Activated CD8-positive, alpha-beta memory T cell treated with anti-CD3 and anti-CD28 coated beads, Interleukin-2, amount 50 U/mL, for 1 hour (primary cell): ENCODE results near the gene SH3RF3.

ENCODE experiments used
- DNase-seq: peaks from one replicate; pipeline ENCODE4 v3.0.0-alpha.2; 2020; ENCODE audit errors: extremely low read depth

Gene SH3RF3

DNA sequence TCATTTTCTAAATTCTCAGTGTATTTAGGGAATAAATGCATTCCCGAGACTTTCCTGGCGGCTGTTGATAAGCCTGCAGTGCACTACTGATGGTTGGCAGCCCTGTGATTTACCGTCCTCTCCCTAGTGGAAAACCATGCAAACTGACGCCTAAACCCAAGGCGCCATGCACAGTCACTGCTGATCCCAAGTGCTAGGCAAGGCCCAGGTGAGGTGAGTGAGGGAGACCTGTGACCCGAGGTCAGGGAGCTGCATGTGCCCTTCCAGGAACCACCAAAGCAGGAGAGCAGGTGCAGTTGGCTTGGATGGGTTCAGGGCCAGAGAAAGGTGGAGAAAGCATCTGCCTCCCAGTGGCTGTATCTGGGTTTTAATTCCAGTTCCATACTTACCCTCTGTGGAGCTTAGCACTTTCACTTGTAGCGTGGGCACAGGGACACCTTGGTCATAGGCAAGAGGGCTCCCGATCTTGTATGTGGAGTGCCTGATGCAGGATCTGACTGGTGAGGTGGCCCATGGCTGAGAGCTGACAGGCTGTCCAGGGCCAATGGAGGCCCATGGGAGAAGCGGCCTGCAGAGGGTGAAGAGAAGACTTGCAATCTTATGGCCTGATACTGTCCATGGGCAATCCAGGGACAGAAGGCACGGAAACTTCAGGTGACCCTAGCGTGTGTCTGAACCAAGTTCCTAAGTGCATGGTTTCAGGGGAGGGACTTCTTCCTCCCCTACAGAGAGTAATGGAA lies 131.3 kb downstream of the SH3RF3 start:
- no peak for DNase-seq

DNA sequence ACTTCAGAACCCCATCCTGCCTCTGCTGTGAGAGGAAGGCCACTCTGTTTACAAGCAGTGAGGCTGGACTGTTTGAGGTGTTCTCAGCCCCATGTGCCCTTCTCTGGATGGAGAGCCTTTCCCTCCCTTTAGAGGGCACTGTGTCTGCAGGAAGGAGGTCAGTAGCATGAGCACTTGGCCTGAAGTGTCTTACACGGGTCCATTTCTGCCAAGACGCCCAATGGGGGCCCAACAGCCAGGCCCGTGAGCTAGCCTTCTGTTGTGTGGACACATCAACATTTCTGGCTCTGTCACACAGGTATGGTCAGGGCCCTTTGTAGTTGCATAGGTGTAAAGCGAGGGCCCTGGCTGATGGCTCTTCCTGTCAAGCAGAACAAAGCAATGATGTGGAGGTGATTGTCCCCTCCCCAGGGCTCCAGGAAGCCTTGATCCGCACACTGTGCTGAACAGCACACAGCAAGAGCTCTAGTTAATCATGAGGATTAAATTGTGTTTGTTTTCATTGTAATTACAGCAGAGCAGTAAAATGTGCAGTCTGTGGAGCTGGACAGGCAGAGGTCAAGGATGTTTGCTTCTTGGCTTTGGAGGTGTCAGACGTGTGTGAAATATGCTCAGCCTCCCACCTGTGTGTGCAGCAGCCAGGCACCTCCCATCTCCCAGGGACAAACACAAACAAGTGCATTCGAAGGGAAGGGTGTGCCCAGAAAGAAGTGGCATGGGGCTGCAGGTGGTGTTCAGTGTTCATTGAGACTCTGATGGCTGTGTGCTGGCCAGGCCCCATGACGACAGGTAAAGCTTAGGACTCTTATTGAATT lies 132.1 kb downstream of the SH3RF3 start:
- no peak for DNase-seq

DNA sequence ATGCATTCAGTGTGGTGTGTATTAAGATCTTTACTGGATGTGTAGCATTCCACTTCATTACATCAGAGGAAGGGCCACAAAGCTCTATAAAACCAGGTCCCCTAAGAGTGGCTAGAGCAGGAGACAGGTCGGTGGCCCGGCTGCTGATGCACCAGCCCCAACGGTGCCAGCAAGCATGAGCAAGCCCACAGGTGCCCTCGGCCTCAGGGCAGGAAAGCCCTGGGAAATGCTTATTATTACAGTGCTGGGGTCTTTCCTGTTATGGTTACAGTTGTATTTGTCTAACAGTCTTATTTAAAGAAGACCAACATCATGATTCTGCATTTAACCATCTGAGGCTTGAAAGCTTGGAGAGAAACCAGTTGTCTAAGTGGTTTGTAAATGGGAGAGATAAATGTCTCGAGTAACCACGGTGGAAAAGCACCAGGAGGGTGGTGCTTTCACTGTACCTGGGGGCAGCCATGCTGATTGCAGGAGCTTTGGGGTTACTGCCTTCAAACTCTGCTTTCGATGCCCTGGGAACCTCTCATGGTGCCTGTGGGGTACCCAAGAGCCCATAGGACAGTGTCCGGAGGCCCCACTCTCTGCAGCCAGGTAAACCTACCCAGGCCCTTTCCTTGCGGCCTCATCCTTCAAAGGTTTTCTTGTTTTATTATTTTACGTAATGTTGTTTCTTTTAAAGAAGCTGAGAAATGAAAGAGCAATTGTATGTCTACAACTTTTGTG lies 133.1 kb downstream of the SH3RF3 start:
- no peak for DNase-seq

DNA sequence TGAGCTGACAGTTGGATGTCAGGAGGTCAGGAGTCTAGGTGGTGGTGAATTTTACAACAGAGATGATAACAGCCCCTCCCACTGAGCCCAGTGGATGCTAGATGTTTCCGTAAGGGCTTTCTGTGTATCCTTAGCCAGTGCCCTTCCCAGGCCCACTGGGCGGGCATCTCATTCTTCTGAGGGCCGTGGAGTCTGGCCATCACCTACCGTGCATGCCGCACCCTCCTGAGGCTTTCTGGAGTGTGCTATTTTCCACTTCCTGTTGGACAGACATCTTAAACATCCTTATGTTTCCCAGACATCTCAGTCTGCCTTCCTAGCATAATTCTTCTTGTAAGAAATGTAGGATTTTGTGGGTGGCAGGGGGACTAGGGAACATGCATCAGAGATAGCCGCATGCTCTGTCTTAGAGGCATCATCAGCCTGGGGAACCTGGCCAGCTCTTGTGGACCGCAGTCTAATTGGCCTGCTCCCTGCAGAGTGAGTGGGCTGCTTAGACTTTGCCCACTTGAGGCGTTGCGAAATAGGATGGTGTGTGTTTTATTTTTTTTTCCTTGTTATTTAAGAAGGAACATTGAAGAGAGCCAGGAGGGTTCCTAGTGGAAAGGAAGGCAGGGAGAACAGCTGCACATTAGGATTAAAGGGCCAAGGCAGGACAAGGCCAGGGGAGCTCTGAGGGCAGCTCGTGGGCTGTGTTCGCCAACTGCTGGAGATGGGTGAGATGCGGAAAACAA lies 135.8 kb downstream of the SH3RF3 start:
- DNase-seq, result no peak

DNA sequence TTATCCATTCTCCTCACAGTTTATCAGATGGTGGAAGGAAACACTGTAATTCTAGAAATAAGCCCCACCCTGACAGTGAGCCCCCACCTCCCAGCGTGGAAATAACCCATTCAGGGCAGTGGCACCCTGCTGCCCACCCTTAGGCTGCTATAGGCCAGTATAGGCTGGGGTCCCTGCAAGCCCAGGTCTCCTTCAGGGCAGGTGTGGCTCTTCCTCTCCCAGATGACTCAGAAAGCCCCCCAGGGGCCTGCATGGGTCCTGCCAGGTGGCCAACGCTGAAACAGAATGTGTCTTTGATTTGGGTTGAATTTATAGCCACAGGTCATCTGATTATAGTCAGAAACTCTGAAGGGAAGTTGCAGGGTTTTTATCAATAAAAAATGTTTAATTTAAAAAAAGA lies 136.4 kb downstream of the SH3RF3 start:
- no peak for DNase-seq

DNA sequence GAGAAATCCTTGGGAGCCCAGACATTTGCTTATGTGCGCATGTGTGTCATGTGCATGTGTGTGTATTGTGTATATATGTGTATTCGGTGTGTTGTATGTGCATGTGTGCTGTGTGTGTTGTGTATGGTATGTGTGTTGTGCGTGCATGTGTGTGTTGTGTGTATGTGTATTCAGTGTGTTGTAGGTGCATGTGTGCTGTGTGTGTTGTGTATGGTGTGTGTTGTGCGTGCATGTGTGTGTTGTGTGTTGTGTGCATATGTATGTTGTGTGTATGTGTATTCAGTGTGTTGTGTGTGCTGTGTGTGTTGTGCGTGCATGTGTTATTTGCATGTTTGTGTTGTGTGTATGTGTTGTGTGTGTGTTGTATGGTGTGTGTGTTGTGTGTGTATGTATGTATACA lies 136.9 kb downstream of the SH3RF3 start:
- DNase-seq, result no peak

DNA sequence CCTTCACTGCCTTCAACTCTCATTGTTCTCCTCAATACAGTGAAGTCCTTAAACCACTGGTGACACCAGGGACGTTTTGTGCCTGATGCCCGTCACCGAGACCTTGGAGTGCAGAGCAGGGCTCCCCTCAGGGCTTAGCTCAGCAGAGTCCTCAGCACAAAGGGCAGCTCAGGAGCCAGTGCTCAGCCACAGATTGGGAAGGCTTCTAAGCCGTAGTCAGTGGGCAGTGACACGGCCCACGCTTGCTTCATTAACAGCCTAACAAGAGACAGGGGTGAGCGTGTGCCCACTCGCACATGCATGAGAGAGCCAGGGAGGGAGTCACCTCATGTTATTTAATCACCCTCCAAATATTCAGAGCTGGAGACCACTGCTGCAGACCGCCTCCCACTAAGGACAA lies 137.5 kb downstream of the SH3RF3 start:
- no peak for DNase-seq

DNA sequence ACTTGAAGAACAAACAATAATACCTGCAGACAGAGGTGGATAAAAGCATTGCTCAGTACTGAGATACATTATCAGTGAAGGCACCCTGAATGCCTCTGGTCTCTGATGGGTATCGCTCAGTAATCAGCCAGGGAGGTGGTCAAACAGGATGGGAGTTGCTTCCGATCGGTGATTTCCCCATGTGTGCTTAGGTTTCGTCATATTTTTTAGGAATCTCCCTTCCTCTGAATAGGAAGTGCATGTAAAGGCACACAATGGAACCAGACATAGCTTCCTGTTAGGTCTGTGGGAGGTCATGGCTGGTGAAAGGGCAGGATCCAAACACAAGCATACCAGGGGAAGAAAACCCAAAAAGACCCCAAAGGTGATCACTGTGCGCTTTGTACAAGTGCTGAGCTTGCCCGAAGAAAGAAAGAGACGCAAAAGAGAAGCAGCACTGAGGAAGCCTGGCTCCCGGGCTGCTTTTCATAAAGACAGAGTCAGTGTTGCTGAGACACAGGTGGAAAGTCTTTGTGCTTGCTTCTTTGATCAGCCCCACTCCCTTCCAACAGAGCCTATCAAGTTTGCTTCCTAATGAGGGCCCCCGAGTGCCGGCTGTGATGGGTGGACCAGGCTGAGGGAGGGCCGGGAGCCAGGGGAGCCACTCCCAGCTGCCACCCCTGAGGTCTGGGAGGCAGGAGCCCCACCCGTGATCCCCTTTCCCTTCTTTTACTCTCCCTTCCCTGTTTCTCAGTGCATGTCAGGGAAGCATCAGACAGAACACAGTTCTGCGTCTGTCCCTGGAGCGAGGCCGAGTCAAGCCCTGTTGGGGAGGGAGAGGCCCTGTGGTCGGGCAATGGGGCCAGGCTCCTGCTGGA lies 138.2 kb downstream of the SH3RF3 start:
- no peak for DNase-seq

DNA sequence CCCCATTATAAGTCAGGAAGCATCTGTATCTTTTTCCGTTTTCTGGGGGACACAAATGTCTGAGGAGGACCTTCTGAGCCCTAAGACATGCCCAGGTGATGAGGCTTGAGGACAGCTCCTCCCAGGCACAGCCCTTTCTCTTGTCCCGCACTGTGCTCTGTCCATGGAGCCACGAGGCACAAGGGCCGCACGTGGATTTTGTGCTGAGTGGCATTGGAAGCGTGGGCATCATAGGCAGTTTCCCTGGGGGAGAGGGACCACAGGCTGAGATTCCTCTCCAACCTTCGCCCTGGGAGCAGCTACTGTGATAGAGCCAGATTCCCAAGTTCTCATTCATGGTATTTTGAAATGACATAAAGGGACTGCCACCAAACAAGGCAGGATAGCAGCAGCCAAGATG lies 139.9 kb downstream of the SH3RF3 start:
- DNase-seq, result no peak

DNA sequence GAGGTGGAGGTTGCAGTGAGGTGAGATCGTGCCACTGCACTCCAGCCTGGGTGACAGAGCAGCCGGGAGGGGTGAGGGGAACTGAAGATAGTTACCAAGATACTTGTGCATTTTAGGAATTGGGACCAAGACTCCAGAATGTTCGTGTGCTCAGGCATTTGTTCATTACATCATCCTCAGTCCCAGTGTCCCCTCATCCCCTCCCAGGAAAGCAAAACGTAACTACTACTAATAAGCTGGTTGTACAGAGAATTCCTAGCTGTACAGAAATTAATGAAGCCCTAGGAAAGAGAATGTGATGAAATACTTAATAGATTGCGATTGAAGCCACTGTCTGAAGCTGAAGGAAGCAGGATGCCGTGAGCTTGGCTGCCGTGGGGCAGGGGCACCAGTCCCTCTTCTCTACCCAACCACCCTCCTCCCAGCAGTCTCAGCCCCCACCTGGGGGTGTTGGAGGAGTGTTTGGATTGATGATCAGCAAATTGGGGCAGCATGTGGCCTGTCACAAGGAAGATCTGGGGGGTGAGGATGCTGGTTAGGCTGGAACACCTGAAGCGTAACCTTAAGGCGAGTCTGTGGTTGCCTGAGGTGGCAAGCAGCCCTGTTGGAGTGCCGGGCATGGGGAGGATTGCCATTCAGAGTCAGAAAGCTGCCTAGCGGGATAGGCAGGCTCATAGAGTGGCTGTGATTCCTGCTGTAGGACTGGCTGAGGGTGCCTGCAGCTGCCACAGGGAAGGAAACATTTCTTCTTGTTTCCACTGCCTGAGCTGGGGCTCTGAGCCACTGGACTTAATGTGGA lies 140.9 kb downstream of the SH3RF3 start:
- DNase-seq, result no peak

DNA sequence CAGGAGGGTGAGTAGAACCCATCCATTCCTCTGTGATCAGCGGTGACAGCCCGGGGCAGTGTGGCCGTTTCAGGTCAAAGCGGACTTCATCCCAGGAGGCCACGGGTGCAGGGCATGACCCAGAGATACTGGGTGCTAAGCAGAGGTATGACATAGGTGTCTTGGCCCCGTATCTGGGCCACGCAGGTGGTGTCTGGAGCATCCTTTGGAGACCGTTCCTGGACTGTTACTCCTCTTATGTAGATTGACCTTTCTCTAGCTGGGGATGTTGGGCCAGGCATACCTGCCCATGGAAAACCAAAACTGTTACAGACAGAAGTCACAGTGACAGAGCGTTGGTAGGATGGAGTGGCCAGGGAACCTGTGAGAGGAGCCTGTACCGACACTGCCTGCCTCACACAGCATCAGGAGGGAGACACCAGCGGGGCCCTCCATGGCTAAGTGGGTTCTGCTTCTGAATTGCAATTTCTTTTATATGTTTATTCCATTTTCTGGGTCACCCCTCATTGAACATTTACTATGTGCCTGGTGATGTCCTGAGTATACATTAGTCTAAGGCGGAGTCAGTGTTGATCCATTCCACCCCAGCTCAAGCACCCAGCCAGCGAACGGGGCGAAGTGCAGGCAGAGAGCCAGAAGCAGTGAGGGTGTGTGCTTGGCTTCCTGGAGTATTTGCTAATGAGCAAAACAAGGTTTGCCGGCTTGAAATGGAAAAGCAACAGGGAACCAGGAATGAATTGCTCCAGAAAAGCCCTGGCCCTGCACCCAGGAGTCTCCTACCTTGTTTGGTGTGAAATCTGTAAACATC lies 141.7 kb downstream of the SH3RF3 start:
- DNase-seq, result no peak

DNA sequence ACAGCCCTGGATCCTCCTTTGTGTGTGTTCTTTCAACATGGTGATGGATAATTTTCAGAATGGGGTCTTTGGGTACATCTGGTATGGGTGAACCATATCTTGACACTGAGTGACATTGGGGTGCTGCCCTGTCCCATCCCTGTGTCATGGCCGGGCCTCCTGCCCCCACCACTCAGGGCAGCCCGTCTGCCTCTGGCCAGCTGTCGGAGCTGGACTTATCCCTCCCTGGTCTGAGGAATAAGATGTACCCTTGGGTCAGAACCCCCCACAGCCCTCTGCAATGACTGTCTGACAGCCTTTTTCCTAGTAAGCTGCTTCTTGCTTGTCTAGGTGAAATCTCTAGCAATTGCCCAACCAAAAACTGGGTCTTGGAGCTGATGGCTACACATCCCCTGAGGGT lies 142.9 kb downstream of the SH3RF3 start:
- DNase-seq, result no peak

DNA sequence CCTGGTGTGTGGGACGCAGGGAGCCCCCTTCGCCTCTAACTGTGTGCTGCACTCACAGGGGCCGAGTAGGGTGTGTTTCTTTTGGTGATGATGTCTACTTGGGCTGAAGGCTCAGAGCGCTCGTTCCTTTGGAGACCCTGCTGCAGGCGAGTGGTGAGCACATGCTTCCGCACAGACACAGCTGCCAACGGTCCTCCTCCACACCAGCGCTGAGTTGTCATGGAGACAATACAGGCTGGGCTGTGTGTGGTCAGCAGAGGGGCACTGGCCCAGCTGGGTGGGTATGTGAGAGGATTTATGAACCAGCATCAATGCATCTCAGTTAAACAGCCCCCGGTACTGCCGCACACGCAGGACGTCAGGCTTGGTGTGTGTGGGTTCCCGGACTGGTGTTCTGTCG lies 143.5 kb downstream of the SH3RF3 start:
- DNase-seq, result no peak

DNA sequence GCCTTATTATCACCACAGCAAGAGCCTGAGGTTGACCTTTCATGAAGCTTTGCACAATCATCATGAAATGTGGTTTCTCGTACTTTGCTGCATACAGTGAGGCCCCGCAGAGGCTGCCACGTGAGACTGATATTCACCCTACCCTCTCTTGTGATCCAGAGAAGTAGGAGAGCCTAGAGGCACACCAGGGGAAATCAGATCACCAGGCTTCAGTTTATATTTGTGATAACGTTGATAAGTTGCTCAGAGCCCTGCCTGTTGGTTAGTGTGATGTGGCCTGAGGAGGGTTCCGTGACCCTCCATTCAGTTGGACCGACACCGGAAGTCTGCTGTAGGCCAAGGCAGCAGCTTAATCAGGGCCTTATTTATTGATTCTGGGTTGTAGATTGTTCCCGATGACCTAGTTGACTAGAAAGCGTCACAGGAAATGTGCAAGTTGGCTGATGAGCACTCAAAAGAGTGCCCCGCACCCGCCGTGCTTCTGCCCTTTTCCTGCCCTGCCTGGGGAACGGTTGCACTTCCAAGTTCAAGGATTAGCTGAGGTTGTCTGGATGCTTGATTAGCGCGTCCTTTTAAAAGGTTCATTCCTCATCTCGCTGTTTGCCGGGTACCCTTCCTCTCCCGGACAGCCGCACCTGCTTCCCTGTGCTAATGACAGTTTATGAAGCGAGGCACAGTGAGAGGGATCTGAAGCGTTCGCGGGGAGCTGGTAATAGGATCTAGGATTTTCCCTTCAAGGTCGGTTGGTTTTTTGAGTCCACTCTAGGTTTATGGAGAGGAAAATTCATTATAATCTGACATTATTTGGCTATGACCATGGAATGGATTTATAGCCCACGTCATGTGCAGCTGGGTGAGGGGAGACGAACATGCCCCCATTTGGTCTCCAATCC lies 146.4 kb downstream of the SH3RF3 start:
- no peak for DNase-seq

DNA sequence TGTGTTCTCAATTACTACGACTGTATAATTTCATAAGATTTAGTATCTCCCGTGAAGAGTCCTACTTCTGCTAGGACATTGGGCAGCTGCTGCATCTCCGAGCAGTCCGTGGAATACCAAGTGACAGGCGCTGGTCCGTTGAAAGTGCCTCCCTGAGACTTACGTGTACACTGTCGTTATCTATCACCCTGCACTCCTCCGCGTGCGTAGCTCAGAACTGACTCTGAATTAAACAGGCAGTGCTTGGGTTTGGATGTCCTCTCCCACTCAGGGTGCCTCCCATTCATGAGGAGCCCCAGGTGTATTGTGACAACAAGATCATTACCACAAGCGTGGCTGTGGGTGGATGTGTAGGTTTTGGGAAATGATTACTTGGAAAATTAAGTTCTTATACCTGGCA lies 148.4 kb downstream of the SH3RF3 start:
- DNase-seq, result no peak

DNA sequence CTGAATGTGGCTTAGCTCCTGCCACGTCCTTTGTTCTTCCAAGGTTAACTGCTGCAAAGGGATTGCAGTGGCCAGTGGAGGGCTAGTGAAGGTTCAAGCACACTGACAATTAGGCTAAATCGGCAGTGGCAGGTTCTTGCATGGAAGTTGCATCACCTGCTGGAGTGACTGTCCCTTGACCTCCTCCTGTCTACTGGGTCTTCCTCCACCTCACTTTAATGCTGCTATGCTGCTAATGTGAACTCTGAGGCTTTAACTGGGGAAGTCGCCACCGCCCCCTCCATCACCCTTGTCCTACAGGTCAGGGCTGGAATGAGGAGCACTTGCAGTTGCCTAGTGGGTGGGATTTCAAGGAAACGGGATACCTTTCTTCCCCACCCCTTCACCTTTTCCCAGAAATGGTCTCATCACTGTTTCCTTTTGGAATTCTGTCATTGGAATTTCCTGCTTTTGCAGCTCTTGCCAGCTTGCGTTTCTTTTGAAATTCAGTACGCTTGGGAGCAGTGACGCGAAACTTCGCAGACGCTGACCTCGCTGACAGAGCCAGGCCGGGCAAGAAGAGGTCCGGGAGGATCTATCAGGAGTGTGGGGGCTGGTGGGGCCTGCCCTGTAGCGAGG lies 150.3 kb downstream of the SH3RF3 start:
- no peak for DNase-seq

DNA sequence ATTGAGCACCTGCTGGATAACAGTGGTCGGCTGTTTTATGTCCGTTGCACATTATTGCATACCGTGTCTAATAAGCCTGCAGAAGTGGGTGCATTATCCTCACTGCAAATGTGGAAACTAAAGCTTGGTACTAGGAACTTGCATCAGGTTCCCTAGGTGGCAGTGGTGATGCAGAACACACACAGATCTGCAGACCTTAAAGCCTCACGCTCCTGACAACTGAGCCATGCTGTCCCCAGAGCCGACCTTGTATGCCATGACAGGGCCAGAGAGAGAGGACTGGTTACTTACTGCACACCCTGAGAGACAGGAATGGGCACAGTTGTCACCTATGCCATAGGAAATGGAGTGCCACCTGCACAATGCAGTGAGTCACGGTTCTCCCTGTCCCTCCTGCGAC lies 151.8 kb downstream of the SH3RF3 start:
- DNase-seq, result no peak

DNA sequence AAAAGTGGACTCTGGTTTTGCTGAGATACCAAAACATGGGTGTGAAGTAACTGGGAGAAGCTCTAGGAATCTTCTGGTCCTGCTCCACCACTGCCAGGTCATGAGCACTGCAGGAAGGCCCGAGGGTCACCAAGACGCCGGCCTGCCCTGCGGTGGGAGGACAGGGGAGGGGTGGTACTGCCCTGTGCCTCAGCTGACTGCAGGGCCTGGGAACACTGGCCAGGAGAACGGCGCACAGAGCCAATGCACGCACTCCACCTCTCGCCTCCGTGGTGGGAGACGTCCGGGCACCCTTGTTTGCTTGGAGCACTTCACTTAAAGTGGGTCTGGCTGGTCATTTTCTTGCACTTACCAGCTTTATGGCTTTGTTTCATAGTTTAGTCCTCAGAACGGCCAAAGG lies 153.4 kb downstream of the SH3RF3 start:
- DNase-seq, result no peak
